Measurements from ENCODE around the gene RNU6-9.

DNA sequence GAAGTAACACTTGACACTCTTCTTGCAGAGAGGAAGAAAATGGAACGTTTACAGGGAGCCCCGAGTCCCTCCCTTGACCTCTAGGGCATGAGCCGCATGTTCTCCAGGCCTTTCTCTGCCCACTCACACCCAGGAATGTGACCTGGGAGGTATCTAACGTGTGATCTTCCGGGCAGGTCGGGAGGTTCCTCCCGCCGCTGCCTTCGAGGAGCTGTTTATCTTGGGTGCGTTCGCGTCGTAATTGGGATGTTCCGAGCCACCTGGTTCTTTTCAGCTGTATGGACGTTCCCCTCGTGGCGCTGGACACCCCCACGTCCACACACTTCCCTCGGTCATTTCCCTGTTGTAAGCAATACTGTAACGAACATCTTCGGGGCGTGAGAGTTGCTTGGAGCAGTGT, 46.2 kb downstream of the RNU6-9 start:
- TF ChIP-seq EZH2phosphoT487 (IDR thresholded peaks at IDR 0.05; ENCODE audit: borderline replicate concordance, low read length) (no peak), EZH2 (IDR thresholded peaks at IDR 0.05; ENCODE audit: low read length, unreplicated experiment) (no peak)
- TF ChIP-seq, protein P1, sequence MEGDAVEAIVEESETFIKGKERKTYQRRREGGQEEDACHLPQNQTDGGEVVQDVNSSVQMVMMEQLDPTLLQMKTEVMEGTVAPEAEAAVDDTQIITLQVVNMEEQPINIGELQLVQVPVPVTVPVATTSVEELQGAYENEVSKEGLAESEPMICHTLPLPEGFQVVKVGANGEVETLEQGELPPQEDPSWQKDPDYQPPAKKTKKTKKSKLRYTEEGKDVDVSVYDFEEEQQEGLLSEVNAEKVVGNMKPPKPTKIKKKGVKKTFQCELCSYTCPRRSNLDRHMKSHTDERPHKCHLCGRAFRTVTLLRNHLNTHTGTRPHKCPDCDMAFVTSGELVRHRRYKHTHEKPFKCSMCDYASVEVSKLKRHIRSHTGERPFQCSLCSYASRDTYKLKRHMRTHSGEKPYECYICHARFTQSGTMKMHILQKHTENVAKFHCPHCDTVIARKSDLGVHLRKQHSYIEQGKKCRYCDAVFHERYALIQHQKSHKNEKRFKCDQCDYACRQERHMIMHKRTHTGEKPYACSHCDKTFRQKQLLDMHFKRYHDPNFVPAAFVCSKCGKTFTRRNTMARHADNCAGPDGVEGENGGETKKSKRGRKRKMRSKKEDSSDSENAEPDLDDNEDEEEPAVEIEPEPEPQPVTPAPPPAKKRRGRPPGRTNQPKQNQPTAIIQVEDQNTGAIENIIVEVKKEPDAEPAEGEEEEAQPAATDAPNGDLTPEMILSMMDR (conservative IDR thresholded peaks at IDR 0.05; ENCODE audit: low read depth, low read length) = no peak
